Measurements from ENCODE around the gene VTI1A. TPM values are rescaled to one million over a fixed set of nuclear protein-coding genes. Genes with fewer than 3 reads are reported as not detected.

Gene VTI1A
- total RNA-seq, 1 donor from 2014 or later: 39.4 TPM

- DNase-seq (ENCODE audit: low spot score, unreplicated experiment): no peak
- H3K36me3 Mint-ChIP-seq (ENCODE audit: insufficient read depth): no peaks in the 10 kb centered on the region
- TF ChIP-seq, protein P1, sequence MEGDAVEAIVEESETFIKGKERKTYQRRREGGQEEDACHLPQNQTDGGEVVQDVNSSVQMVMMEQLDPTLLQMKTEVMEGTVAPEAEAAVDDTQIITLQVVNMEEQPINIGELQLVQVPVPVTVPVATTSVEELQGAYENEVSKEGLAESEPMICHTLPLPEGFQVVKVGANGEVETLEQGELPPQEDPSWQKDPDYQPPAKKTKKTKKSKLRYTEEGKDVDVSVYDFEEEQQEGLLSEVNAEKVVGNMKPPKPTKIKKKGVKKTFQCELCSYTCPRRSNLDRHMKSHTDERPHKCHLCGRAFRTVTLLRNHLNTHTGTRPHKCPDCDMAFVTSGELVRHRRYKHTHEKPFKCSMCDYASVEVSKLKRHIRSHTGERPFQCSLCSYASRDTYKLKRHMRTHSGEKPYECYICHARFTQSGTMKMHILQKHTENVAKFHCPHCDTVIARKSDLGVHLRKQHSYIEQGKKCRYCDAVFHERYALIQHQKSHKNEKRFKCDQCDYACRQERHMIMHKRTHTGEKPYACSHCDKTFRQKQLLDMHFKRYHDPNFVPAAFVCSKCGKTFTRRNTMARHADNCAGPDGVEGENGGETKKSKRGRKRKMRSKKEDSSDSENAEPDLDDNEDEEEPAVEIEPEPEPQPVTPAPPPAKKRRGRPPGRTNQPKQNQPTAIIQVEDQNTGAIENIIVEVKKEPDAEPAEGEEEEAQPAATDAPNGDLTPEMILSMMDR (IDR thresholded peaks at IDR 0.05; ENCODE audit: unreplicated experiment): no peak
- H3K27me3 Mint-ChIP-seq: no peaks in the 10 kb centered on the region
- H3K9me3 Mint-ChIP-seq (ENCODE audit: low read depth): no peaks in the 10 kb centered on the region
- H3K27ac Mint-ChIP-seq: no peak overlapping the region
- no peak overlapping the region for H3K4me3 Mint-ChIP-seq (ENCODE audit: low read depth)
- peaks cover 3% of the 10 kb centered on the region for H3K4me1 Mint-ChIP-seq (ENCODE audit: low read depth)
Observed at GRCh38 chr10:112644265-112644645, 197.2 kb downstream of the VTI1A start.

- TF ChIP-seq, protein P1 (IDR thresholded peaks at IDR 0.05; ENCODE audit: unreplicated experiment): no peak
- H3K36me3 Mint-ChIP-seq (ENCODE audit: insufficient read depth): no peaks in the 10 kb centered on the region
- H3K27ac Mint-ChIP-seq: no peak overlapping the region
- H3K4me3 Mint-ChIP-seq (ENCODE audit: low read depth): no peak overlapping the region
- H3K27me3 Mint-ChIP-seq: no peaks in the 10 kb centered on the region
- H3K4me1 Mint-ChIP-seq (ENCODE audit: low read depth): peaks cover 2% of the 10 kb centered on the region
- no peak for DNase-seq (ENCODE audit: low spot score, unreplicated experiment)
- H3K9me3 Mint-ChIP-seq (ENCODE audit: low read depth): no peaks in the 10 kb centered on the region
Observed at GRCh38 chr10:112649006-112649821, 202.2 kb downstream of the VTI1A start.

GRCh38 chr10:112649822-112650152, 202.8 kb downstream of the VTI1A start:
- Mint-ChIP-seq H3K27me3 (no peaks in the 10 kb centered on the region), H3K9me3 (ENCODE audit: low read depth) (no peaks in the 10 kb centered on the region), H3K27ac (no peak overlapping the region), H3K36me3 (ENCODE audit: insufficient read depth) (no peaks in the 10 kb centered on the region), H3K4me3 (ENCODE audit: low read depth) (no peak overlapping the region), H3K4me1 (ENCODE audit: low read depth) (peaks cover 2% of the 10 kb centered on the region)
- TF ChIP-seq, protein P1 (IDR thresholded peaks at IDR 0.05; ENCODE audit: unreplicated experiment): no peak
- DNase-seq (ENCODE audit: low spot score, unreplicated experiment): no peak

GRCh38 chr10:112650588-112651030, 203.6 kb downstream of the VTI1A start:
- no peak overlapping the region for H3K27ac Mint-ChIP-seq
- H3K4me1 Mint-ChIP-seq (ENCODE audit: low read depth): peaks cover 4% of the 10 kb centered on the region

DNA sequence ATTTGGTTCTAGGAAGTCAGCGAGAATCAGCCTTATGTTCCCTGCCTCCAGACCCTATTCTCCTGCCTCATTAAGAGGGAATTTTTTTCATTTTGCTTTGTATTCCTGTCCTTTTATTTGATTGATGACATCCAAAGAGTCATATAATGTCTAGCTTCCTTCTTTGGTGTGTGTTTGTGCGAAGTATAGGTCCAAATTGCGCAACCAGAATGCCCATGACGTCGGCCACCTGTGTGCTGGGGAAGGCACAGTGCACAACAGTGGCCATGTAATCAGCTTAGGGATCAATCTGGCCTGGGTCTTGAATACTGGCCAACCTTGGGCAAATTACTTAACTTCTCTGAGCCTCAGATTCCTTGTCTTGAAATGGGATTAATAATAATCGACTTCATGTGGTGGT, 206.2 kb downstream of the VTI1A start:
- Mint-ChIP-seq H3K4me3 (ENCODE audit: low read depth) (no peak overlapping the region), H3K9me3 (ENCODE audit: low read depth) (no peaks in the 10 kb centered on the region), H3K4me1 (ENCODE audit: low read depth) (peaks cover 16% of the 10 kb centered on the region), H3K36me3 (ENCODE audit: insufficient read depth) (no peaks in the 10 kb centered on the region), H3K27ac (peak overlapping the region; percentile 53), H3K27me3 (no peaks in the 10 kb centered on the region)
- DNase-seq (ENCODE audit: low spot score, unreplicated experiment): no peak
- TF ChIP-seq, protein P1 (IDR thresholded peaks at IDR 0.05; ENCODE audit: unreplicated experiment): no peak

More at GRCh38 chr10:112650588-112651030, 203.6 kb downstream of the VTI1A start:
- H3K4me3 Mint-ChIP-seq (ENCODE audit: low read depth): no peak overlapping the region
- TF ChIP-seq, protein P1 (IDR thresholded peaks at IDR 0.05; ENCODE audit: unreplicated experiment): no peak
- no peaks in the 10 kb centered on the region for H3K9me3 Mint-ChIP-seq (ENCODE audit: low read depth)
- DNase-seq (ENCODE audit: low spot score, unreplicated experiment): no peak
- H3K27me3 Mint-ChIP-seq: no peaks in the 10 kb centered on the region
- no peaks in the 10 kb centered on the region for H3K36me3 Mint-ChIP-seq (ENCODE audit: insufficient read depth)
